K562 (cell line): ENCODE data around the gene AKAP13.

Source experiments
- GATA2 ChIP-seq: sonication (generic); formaldehyde crosslinking; IDR thresholded peaks from 2 replicates; pipeline ENCODE4 v1.4.0; 2020; ENCODE audit warnings: mild to moderate bottlenecking, missing genetic modification reagents
- MAZ ChIP-seq, 2 experiments: fragments of 450-650 bp in 1 of 2; sonication (generic) in 1 of 2; formaldehyde crosslinking; IDR thresholded peaks in 1 of 2; conservative IDR thresholded peaks in 1 of 2; 2 replicates each; pipeline versions ENCODE4 v1.4.0 to v1.5.0; 2020; ENCODE audit warnings: mild to moderate bottlenecking in 1 of 2, missing genetic modification reagents in 1 of 2
- RCOR1 ChIP-seq, 2 experiments: IDR thresholded peaks; 2 replicates each; pipeline ENCODE4 v1.6.1; 2012; ENCODE audit warnings: low read depth in 2 of 2, low read length in 2 of 2, borderline replicate concordance in 1 of 2, improper control_type of control experiment in 1 of 2
- TGIF2 ChIP-seq: sonication (generic); formaldehyde crosslinking; IDR thresholded peaks from 2 replicates; pipeline ENCODE4 v1.8.1; 2022; ENCODE audit warnings: mild to moderate bottlenecking, missing genetic modification reagents, moderate library complexity
- TOE1 ChIP-seq, 2 experiments: fragments of 450-650 bp in 1 of 2; sonication (generic) in 1 of 2; formaldehyde crosslinking in 1 of 2; IDR thresholded peaks; 2 replicates each; pipeline versions ENCODE4 v1.7.1 to v1.8.0; 2016 to 2022; ENCODE audit warnings: borderline replicate concordance in 2 of 2, mild to moderate bottlenecking in 2 of 2, antibody characterized with exemption in 1 of 2, inconsistent platforms in 1 of 2, low read depth in 1 of 2, missing genetic modification reagents in 1 of 2, moderate library complexity in 1 of 2
- ZFP1 ChIP-seq: fragments of 450-650 bp; formaldehyde crosslinking; IDR thresholded peaks from 2 replicates; pipeline ENCODE4 v1.4.0; 2020; ENCODE audit warnings: mild to moderate bottlenecking, mixed read lengths
- ZNF561 ChIP-seq: fragments of 450-650 bp; formaldehyde crosslinking; conservative IDR thresholded peaks from 2 replicates; pipeline ENCODE4 v1.4.0; 2020; ENCODE audit warnings: mild to moderate bottlenecking, moderate library complexity
- ZNF778 ChIP-seq: fragments of 450-650 bp; formaldehyde crosslinking; IDR thresholded peaks from 2 replicates; pipeline ENCODE4 v1.4.0; 2020; ENCODE audit warnings: mild to moderate bottlenecking, moderate library complexity
- TF ChIP-seq, protein P1 (sequence below), 2 experiments: IDR thresholded peaks; 2 replicates each; pipeline ENCODE4 v1.6.1; 2011; ENCODE audit warnings: borderline replicate concordance in 1 of 2, control low read depth in 1 of 2, low read depth in 1 of 2, low read length in 1 of 2, mild to moderate bottlenecking in 1 of 2, mixed read lengths in 1 of 2, moderate library complexity in 1 of 2; ENCODE audit not compliant: insufficient read depth in 1 of 2, insufficient read length in 1 of 2, poor library complexity in 1 of 2, severe bottlenecking in 1 of 2; ENCODE audit errors: extremely low read depth in 1 of 2
- TF ChIP-seq, protein P2 (sequence below), 3 experiments: IDR thresholded peaks in 2 of 3; conservative IDR thresholded peaks in 1 of 3; 2 replicates each; pipeline ENCODE4 v1.5.1; 2011 to 2012; ENCODE audit warnings: low read length in 3 of 3, mild to moderate bottlenecking in 3 of 3, control low read depth in 2 of 3, improper control_type of control experiment in 1 of 3, inconsistent platforms in 1 of 3, low read depth in 1 of 3, mixed read lengths in 1 of 3, moderate library complexity in 1 of 3; ENCODE audit not compliant: insufficient read depth in 2 of 3

DNA sequence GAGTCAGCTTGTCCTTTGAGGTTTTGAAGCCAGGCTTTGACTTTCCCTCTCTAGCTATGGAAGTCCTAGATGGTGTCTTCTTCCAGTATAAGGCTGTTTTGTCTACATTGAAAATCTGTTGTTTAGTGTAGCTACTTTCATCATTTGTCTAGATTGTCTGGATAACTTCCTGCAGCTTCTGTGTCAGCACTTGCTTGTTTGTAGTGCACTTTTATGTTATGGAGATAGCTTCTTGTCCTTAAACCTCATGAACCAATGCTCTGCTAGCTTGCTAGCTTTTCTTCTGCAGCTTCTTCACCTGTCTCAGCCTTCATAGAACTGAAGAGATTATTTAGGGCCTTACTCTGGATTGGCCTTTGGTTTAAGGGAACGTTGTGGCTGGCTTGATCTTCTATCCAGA, 43.8 kb downstream of the AKAP13 start:
- TF ChIP-seq TOE1 (IDR thresholded peaks at IDR 0.05; ENCODE audit: borderline replicate concordance) (no peak), TOE1 (CRISPR knock-in tag; IDR thresholded peaks at IDR 0.05; ENCODE audit: borderline replicate concordance, low read depth) (no peak), MAZ (CRISPR knock-in tag; conservative IDR thresholded peaks at IDR 0.05 in 1 of 2, IDR thresholded peaks at IDR 0.05 in 1 of 2) (no peak), RCOR1 (IDR thresholded peaks at IDR 0.05; ENCODE audit: borderline replicate concordance in 1 of 2, low read depth in 2 of 2, low read length in 2 of 2) (no peak), ZFP1 (CRISPR knock-in tag) (no peak), ZNF778 (CRISPR knock-in tag) (no peak), TGIF2 (no peak), ZNF561 (CRISPR knock-in tag) (no peak), GATA2 (CRISPR knock-in tag) (no peak)
- TF ChIP-seq, protein P1, sequence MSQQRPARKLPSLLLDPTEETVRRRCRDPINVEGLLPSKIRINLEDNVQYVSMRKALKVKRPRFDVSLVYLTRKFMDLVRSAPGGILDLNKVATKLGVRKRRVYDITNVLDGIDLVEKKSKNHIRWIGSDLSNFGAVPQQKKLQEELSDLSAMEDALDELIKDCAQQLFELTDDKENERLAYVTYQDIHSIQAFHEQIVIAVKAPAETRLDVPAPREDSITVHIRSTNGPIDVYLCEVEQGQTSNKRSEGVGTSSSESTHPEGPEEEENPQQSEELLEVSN (IDR thresholded peaks at IDR 0.05; ENCODE audit: borderline replicate concordance in 1 of 2, extremely low read depth in 1 of 2, insufficient read depth in 1 of 2, insufficient read length in 1 of 2, low read depth in 1 of 2, low read length in 1 of 2, poor library complexity in 1 of 2, severe bottlenecking in 1 of 2): no peak
- TF ChIP-seq, protein P2, sequence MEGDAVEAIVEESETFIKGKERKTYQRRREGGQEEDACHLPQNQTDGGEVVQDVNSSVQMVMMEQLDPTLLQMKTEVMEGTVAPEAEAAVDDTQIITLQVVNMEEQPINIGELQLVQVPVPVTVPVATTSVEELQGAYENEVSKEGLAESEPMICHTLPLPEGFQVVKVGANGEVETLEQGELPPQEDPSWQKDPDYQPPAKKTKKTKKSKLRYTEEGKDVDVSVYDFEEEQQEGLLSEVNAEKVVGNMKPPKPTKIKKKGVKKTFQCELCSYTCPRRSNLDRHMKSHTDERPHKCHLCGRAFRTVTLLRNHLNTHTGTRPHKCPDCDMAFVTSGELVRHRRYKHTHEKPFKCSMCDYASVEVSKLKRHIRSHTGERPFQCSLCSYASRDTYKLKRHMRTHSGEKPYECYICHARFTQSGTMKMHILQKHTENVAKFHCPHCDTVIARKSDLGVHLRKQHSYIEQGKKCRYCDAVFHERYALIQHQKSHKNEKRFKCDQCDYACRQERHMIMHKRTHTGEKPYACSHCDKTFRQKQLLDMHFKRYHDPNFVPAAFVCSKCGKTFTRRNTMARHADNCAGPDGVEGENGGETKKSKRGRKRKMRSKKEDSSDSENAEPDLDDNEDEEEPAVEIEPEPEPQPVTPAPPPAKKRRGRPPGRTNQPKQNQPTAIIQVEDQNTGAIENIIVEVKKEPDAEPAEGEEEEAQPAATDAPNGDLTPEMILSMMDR (IDR thresholded peaks at IDR 0.05 in 2 of 3, conservative IDR thresholded peaks at IDR 0.05 in 1 of 3; ENCODE audit: insufficient read depth in 2 of 3, low read depth in 1 of 3, low read length in 3 of 3): no peak
